Measurements from ENCODE around the gene DTNB.

DNA sequence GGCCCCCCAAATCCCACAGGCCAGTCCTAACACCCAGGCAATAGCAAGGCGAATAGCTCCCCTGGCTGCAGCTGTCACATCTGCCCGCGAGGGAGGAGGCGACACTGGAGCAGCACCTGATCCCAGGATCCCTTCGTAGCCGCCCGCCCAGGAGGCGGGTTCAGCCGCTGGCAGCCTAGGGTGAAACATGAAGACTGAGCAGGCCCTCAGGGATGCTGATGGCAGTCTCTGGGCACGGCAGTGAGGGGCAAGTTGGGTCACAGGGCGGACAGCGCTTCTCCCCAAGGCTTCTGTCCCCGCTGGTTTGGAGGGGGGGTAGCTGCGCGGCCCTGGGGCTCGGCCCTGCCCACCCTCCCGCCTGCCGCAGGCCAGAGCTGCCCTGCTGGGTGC lies 333.6 kb downstream of the DTNB start:
- no peak for TF ChIP-seq POLR2AphosphoS5 (IDR thresholded peaks at IDR 0.05; ENCODE audit: borderline replicate concordance, low read depth, low read length)
- no peak for TF ChIP-seq EZH2 (IDR thresholded peaks at IDR 0.05)
- TF ChIP-seq FOXP2 (optimal IDR thresholded peaks at IDR 0.05; ENCODE audit: control extremely low read depth, extremely low read length, insufficient read depth): no peak
